NB4 (cell line): ENCODE data around the gene C3.
"Not testable (repeated sequence)": the region's sequence is repeated elsewhere in the genome, so short reads cannot be mapped to it uniquely, and the experiment has no call there.

Experiments used
- TF ChIP-seq, protein P1 (sequence below): IDR thresholded peaks from one replicate; pipeline ENCODE4 v1.5.1; 2012; ENCODE audit warnings: low read depth, low read length
- TF ChIP-seq, protein P2 (sequence below): IDR thresholded peaks from 2 replicates; pipeline ENCODE4 v1.6.1; 2011; ENCODE audit warnings: low read depth, low read length

DNA sequence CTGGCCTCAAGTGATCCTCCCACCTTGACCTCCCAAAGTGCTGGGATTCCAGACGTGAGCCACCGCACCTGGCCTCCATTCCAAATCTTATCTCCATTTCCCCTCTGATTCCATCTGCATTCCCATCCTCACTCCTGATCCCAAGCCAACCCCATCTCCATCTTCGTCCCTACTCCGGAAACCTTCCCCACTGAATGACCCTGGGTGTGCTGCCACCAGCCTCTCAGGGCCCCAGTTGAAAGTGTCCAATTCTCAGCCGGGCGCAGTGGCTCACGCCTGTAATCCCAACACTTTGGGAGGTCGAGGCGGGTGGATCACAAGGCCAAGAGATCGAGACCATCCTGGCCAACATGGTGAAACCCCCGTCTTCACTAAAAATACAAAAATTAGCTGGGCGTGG is 11.5 kb downstream of the C3 start:
- TF ChIP-seq, protein P1, sequence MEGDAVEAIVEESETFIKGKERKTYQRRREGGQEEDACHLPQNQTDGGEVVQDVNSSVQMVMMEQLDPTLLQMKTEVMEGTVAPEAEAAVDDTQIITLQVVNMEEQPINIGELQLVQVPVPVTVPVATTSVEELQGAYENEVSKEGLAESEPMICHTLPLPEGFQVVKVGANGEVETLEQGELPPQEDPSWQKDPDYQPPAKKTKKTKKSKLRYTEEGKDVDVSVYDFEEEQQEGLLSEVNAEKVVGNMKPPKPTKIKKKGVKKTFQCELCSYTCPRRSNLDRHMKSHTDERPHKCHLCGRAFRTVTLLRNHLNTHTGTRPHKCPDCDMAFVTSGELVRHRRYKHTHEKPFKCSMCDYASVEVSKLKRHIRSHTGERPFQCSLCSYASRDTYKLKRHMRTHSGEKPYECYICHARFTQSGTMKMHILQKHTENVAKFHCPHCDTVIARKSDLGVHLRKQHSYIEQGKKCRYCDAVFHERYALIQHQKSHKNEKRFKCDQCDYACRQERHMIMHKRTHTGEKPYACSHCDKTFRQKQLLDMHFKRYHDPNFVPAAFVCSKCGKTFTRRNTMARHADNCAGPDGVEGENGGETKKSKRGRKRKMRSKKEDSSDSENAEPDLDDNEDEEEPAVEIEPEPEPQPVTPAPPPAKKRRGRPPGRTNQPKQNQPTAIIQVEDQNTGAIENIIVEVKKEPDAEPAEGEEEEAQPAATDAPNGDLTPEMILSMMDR, result not testable (repeated sequence)
- TF ChIP-seq, protein P2, sequence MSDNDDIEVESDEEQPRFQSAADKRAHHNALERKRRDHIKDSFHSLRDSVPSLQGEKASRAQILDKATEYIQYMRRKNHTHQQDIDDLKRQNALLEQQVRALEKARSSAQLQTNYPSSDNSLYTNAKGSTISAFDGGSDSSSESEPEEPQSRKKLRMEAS, result not testable (repeated sequence)
